NCI-H1417 treated with DMSO at 0.1 percent for 48 hours (cell line): ENCODE results near the gene GSTP1.
A peak's percentile ranks its signal among the peaks of the same experiment; 100 is the strongest.

Experiments used
- DNase-seq: peaks from one replicate; lab custom pipeline; 2025; lab: John Stamatoyannopoulos, UW

Gene GSTP1

GRCh38 chr11:67630228-67630942 lies 46.8 kb downstream of the GSTP1 start:
- peak; percentile 85 for DNase-seq

DNA sequence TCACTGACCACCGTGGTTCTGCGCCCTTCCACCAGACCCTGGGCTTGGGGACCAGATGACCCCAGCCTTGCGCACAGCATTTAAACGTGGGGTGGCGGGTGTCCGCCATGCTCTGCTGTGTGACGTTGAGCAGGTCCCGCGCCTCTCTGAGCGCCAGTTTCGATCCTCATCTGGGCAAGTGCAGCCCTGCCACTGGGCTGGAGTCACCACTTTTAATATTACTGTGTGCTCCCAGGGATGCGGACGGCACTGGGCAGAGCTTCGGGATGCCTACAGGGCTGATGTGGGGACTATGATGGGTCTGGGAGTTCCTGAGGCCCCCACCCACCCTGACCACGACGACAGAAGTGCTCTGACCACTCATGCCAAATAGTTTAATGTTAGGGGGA lies 47.3 kb downstream of the GSTP1 start:
- no peak for DNase-seq

DNA sequence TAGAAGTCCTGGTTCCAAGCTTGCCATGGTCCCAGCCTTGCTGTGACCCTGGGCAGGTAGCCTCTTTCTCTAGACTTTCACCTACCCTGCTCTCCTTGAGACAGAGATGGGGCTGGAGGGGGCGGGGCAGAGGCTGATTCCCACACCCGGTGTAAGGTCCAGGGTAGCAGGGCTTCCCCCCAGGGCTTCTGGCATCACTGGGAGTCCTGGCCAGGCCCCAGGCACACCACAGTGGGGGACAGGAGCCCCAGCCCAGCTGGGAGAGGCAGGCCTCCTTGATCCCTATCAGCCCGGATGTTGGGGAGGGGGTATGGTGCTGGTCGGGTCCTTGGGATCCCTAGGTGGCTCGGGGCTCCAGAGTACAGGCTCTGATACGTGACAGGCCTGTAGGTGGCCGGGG lies 47.8 kb downstream of the GSTP1 start:
- no peak for DNase-seq

DNA sequence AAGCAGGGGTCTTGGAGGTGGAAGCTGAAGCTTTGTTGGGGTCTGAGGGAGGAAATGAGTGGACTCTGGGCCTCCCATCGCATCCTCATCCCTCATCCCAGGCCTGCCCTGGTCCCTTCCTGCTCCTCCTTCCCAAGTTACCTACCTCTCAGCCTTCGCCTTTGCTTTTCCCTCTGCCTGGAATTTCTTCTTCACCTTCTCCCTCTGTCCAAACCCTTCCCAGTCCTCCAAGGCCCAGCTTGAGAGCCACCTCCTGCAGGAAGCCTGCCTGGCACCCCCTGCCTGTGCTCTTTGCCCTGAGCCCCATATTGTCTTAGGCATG lies 48.2 kb downstream of the GSTP1 start:
- DNase-seq = no peak

DNA sequence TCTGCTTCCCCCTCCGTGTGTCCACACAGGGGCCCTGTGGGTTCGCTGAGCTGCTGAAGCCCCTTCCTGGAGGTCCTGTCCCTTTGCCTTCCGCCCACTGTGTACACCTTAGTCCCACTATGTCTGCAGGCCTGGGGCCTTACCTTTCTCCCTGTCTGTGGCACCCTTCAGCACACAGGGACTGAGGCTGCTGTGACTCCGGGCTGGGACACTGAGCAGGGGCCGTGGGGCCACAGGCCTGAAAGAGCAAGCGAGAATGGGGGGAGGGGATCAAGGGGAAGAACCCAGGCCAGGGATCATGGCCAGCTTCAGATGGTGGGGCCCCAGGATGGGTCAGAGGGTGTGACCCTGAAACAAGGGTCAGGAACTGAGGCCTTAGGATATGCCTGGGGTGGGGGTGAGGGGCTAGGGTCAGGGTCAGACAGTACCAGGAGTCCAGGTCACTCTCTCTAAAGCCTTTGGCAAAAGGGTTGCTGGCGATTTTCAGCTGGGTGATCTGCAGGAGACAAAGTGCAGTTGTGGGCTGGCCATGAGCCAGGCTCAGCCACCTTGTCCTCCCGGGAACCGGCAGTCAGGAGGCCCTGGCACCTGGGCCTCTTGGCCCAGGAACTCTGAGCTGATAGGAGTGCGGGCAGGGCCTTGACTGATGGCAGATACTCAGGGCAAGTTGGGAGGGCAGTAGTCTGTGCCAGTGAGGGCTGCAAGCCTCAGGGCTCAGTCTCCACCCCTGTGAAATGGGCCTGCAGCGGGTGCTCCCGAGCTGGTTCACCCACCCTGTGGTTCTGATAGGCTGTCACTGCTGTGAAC lies 48.8 kb downstream of the GSTP1 start:
- no peak for DNase-seq

DNA sequence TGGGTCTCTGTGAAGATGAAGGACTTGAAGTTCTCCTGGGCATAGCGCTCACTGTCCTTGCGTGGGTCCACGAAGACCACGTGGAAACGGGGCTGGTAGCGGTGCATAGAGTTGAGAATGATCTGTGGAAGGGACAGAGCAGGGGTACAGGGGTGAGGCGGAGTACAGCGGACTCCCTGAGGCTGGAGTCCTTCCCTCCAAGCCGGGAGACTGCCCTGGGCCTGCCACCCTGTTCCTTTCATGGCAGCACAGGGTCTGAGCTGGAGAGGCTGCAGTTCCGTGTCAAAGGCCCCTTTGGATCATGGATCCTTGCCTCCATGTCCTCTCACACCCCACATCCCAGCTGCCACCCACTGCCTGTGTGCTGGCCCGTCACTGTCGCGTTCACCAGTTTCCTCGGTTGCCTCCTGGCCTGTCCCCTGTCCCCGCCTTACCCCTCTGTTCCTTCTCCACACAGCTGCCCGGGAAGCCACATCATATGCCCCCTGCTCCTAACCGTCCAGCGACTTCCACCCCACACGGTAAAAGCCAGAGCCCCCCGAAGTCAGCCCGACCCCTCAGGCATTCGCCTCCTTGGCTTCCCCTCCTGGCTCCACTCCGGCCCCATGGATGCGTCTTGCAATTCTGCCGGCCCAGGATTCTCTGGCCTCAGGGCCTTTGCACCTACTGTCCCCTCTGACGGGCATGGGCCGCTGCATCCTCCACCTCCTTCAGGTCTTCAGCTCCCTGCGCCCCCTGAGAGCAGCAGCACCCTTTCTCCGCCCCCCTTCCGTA lies 49.6 kb downstream of the GSTP1 start:
- DNase-seq = no peak

DNA sequence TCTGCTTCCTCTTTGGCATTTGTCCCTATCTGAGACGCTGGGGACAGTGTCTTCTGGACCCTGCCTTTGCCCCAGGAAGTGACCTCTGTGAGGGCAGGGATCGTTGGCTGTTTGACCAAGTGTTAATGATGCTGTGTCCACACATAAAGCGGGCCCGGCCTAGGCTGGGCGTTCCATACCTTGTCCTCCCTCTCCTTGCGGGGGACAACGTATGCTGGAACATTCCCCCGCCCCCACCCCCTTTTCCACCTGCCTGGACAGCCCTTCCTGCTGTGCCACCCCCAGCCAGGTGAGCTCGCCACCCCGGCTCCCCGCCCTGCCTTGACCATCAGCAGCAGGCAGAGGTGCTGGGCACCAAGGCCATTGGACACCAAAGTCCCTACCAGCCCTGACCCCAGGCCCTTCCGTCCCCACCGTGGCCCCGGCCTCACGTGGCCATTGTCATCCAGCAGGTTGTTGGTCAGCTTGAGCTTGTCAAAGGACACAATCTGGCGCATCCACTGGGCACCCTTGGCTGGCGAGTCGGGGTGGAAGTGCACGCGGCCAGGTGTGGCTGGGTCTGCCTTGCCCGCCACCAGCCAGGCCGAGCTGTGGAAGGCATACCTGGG lies 50.2 kb downstream of the GSTP1 start:
- no peak for DNase-seq

- no peak for DNase-seq
These were observed 51.0 kb downstream of the GSTP1 start for GRCh38 chr11:67634366-67635230.

DNA sequence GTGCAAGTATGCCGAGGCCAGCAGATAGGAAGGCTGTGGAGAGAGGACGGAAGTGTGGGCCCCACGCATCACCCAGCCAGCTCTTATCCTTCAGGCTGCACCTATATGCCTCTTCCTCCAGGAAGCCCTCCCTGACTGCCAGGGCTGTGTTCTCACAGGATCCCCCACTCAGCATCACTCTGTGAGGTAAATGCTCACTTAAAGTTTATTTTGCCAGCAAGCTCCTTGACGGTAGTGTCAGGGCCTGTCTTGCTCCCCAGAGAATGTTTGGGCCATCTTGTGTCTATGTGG lies 51.6 kb downstream of the GSTP1 start:
- DNase-seq = no peak
